EL (cell line): Measurements from ENCODE around the gene LUM.

Source experiments
- DNase-seq: peaks from one replicate; pipeline ENCODE4 v3.0.0-alpha.2; 2016

The LUM gene, protein sequence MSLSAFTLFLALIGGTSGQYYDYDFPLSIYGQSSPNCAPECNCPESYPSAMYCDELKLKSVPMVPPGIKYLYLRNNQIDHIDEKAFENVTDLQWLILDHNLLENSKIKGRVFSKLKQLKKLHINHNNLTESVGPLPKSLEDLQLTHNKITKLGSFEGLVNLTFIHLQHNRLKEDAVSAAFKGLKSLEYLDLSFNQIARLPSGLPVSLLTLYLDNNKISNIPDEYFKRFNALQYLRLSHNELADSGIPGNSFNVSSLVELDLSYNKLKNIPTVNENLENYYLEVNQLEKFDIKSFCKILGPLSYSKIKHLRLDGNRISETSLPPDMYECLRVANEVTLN

DNA sequence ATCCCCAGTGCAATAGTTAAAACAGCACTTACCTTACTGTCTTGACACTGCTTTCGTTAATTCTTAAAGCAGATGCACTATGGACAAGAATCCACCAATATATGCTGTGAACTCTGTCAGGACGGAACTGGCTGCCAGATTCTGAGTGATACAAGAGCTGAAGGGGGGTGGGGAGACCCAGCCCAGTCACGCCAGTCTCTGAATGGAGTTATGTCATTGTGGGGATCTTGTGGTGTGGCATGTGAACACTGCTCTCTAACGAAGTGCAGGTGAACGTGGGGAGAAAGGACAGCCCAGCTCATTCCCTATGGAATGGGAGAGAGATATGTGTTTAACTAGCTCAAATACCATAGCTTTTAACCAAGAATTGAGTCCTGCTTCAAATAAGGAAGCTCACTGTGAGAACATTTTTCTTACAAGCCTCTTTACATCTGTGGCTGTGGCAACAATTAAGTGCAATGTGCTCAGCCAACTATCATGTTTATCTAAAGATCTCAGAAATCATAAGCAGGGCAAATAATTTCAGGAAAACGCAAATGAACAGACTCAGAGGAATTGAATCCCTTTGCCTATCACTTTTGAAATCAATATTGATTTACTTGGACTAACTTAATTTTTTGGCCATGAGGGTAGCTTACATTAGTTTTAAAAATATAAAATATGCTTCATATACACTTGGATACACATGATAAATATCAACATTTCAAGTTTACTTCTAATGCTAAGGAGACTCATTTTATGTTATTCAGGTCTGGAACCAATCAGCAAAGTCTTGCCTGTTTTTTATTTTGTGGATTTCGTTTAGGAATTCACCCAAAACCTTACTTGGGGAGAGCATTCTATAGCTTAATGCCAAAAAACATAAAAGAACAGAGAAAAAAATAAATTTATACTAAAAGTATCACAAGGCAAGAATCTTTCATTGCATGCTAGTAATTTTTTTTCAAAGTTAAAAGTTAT lies at the start of gene LUM:
Gene LUM (minus strand): TSS at position 129 of the 960 bp plus-strand sequence. CDS start 2,515 bp downstream, outside the sequence.
- DNase-seq = peak; percentile 75

GRCh38 chr12:91161009-91161408 lies 49.7 kb upstream of the LUM start:
- no peak for DNase-seq

- DNase-seq = no peak
These were observed 44.7 kb upstream of the LUM start for GRCh38 chr12:91155990-91156389.

GRCh38 chr12:91154131-91154530 lies 42.8 kb upstream of the LUM start:
- DNase-seq = no peak

DNA sequence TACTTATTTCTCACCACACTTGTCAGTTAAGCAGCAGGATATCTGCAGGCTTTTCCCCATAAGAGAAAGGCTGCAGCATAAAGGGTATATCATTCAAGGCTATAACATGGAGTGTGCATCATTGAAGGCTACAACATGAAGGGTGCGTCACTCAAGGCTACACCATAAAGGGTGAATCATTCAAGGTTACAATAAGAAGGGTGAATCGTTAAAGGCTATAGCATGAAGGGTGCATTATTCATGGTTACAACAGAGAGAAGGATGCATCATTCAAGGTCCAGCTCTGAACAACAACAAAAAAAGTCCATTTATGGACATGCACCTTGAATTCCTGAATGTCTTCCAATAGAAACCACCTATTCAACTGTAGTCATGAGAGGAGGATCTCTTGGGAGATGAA lies 32.8 kb upstream of the LUM start:
- DNase-seq = peak; percentile 26

GRCh38 chr12:91143206-91143605 lies 31.9 kb upstream of the LUM start:
- DNase-seq = no peak

DNA sequence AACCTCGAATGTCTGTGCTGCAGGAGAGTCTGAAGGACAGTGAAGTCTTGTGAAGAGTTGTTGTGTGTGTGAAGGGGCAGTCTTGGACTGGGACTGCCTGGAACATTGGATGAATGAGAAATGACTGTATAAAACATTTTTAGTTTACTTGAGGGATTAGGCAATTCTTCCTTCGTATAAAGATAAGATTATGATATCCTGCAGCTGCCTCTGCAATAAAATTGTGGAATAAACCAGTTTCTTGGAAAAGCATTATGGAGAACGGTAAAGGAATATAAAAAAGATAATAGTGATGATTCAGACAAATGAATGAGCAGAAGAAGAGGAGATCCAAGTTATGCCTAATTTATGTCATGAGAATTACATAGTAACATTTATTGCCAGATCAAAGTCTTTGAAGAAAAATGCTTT lies 30.9 kb upstream of the LUM start:
- no peak for DNase-seq

GRCh38 chr12:91140026-91140931 lies 29.0 kb upstream of the LUM start:
- peak; percentile 88 for DNase-seq

DNA sequence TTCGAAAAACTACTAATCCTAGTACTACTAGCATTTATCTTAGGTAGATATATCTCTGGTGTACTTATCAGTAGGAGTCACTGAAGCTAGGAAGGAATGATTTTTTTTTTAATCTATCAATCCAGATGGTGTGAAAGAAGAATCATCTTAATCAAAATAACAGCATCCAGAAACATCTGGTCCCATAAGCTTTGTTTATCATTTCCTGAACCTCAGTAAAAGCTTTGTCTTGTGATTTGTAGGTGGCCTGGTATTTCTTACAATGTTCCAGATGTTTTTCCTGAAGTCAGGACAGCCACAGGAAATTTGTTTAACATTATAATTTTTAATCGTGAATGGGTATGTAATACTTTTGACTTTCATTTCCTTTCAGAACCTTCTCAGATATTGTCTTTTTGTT lies 28.0 kb upstream of the LUM start:
- no peak for DNase-seq

- peak; percentile 62 for DNase-seq
These were observed 27.1 kb upstream of the LUM start for GRCh38 chr12:91138337-91138920.

GRCh38 chr12:91133871-91134270 lies 22.6 kb upstream of the LUM start:
- DNase-seq = peak; percentile 92

DNA sequence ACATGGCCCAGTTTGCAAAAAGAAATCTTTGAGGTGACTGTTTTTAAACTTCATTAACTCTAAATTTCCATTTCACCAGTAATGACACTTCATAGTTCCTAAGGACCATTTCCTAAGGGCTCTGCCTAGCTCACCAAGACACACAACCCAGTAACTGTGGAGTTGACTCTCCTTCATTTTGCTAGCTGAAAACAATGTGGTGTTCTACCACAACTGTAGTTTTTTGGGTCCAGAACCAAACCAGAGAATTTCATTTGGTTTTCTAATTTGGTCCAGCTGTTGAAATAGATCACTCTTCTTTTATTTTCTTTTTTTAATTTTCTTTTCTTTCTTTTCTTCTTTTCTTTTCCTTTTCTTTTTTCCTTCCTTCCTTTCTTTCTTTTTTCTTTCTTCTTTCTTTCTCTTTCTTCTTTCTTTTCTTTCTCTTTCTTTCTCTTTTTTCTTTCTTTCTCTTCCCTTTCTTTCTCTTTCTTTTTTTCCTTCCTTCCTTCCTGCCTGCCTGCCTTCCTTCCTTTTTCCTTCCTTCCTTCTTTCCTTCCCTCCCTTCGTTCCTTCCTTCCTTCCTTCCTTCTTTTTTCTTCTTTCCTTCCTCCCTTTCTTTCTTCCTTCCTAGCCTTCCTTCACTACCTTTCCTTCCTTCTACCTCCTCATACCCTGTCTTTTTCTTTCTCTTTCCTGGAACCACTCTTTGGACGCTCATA lies 18.5 kb upstream of the LUM start:
- no peak for DNase-seq

GRCh38 chr12:91127751-91128150 lies 16.5 kb upstream of the LUM start:
- peak; percentile 80 for DNase-seq

GRCh38 chr12:91127306-91127705 lies 16.0 kb upstream of the LUM start:
- DNase-seq = peak; percentile 73

DNA sequence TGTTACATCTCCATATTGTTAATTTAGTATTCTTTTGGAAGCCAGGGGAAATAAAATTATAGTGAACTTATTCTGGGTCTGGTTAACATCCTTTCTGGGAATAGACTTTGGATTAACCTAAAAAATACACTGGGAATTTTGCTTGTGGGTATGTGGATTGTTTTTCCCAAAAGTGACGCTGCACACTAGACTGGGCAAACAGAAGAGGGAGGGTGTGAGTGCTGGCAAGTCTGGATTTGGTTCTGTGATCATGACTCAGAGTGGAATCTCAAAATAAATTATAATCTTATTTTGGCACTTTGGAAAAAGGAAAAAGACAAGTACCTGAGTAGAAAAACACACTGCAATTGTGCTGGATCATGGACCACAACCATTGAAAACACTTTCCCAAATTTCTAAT lies 15.2 kb upstream of the LUM start:
- DNase-seq = no peak

DNA sequence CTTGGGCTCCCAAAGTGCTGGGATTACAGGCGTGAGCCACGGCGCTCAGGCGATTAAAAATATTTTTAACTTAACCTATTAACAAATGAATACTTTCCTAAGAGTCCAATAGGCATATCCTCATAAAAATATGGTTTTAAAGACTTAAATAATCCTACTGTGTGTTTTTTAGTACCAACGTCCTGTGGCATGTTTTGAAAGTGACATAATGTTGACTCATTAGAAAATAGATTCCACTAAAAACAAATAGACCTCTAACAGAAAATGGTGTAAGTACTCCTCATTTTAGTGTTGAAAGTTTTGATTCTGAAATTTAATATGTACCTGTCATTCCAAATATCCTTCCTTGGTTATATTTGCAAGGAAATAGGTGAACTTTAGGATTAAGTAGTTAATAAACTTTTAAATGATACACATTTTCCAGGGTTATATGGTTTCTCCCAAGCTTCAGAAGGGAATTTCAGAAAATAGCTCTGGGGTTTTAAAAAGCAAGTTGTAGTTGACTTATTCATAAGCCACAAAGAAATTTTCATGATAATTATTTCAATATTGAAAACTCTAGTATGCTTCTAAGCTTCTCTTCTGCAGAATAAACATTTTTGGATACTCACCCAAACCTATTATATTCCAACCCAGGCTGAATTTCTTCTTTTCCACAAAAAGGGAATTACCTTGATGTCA lies 12.1 kb upstream of the LUM start:
- peak; percentile 51 for DNase-seq

- DNase-seq = no peak
These were observed 9.5 kb upstream of the LUM start for GRCh38 chr12:91120781-91121180.

DNA sequence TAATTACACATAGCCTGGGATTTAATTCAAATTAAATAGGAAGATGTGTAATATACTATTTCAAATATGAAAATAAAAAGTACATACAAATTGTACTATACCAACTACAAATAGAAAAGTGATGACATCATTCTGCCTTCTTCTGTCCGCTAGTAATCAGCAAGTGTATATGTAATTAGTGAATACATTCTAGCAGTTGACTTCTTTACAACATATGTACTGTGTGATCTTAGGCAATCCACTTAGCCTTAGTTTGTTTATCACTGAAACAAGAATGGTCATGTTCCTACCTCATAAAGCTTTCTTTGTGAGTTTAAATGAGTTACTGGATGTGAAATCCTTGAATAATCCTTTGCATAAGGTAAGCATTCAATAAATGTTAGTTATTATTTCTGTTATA lies 7.8 kb upstream of the LUM start:
- DNase-seq = no peak

DNA sequence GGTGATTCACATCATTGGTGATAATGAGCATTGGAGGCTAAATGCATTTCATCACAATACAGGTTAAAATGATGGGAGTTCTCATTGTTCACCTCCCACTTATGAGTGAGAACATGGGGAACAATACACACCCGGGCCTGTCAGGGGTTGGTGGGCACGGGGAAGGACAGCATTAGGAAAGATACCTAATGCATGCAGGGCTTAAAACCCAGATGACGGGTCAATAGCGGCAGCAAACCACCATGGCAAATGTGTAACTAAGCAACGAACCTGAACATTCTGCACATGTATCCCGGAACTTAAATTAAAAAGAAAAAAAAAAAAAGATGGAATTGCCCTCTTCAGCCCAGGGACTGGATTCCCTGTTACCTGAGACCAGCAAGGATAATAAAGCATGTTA lies 2.3 kb upstream of the LUM start:
- DNase-seq = no peak

DNA sequence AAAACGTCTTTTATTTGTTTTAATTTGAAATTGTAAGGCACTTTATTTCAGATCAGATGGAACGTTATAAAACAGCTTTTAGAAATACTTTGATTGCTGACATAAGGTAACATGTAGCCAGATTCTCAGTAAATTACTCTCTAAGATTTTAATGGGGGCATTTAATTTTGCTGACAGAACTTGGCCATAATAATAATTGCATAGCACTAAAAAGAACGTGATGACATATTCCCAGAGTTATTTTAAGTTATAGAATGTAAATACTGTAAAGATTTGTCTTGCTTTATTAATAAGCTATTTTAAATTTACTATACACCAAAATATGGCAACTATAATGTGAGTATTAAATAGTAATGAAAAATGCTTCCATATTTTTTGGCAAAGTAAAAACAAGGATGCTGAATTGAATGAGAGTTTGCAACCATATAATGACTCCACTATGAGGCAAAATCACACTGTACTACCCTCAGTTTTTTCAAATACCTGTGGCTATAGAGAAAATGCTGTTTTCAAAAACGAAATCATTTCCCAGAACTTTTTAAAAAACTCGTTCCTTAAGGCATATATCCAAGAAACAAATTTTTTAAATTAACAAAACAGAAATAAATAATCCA lies 876 bp downstream of the LUM start:
- DNase-seq = no peak
